ENCODE measurements around the gene C11orf52. TPM values are rescaled to one million over a fixed set of nuclear protein-coding genes. Genes with fewer than 3 reads are reported as not detected.

C11orf52 gene
- total RNA-seq, 2 donors from 2014 or later: 1.5 to 8.3 TPM

DNA sequence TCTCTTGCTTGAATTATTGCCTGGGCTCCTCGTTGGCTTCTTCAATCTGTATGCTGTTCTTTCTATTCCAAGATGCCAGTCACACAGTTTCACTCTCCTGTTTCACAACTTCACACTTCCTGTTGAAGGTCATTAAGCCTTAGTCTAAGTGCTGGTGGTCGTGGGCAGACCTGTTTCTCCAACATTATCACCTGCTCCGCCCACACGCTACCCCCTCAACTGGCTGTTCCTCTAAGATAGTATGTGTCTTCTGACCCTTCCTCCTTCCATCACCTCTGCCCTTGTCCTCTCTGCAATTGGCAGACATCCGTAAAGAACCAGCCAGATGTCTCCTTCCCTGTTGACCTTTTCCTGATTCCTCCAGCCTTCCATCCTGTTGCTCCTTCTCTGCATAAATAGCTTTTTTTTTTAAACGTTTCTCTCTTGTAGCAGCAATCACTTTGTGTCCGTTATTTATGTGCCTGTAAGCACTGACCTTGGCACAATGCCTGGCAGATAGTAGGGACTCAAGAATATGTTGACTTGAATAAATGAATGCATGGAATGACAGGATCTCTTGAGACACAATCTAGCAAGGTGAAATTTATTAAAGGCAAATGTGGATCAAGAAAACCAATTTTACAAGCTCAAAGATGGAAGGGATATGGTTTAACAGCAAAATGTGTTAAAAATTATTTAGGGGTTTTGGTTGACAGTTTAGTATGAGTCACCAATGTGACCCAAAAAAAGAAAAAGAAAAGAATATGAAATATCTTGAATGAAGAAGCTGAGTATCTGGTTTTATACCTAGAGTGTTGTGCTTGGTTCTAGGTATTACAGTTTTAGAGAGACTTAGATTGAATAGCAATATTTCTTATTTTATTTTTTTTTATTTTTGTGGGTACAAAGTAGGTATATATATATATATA, 31.1 kb downstream of the C11orf52 start:
- no peak overlapping the region for H3K4me3 ChIP-seq
- H3K9me3 ChIP-seq: no peaks in the 10 kb centered on the region
- peaks cover 0 to 12% of the 10 kb centered on the region in 2 donors for H3K4me1 ChIP-seq
- DNase-seq (ENCODE audit: low spot score): peak; percentile 55
- TF ChIP-seq, protein P1, sequence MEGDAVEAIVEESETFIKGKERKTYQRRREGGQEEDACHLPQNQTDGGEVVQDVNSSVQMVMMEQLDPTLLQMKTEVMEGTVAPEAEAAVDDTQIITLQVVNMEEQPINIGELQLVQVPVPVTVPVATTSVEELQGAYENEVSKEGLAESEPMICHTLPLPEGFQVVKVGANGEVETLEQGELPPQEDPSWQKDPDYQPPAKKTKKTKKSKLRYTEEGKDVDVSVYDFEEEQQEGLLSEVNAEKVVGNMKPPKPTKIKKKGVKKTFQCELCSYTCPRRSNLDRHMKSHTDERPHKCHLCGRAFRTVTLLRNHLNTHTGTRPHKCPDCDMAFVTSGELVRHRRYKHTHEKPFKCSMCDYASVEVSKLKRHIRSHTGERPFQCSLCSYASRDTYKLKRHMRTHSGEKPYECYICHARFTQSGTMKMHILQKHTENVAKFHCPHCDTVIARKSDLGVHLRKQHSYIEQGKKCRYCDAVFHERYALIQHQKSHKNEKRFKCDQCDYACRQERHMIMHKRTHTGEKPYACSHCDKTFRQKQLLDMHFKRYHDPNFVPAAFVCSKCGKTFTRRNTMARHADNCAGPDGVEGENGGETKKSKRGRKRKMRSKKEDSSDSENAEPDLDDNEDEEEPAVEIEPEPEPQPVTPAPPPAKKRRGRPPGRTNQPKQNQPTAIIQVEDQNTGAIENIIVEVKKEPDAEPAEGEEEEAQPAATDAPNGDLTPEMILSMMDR (IDR thresholded peaks at IDR 0.05): no peak
- peak overlapping the region in 1 of 2 donors; percentile 43 for H3K27ac ChIP-seq
- H3K36me3 ChIP-seq: no peaks in the 10 kb centered on the region
- H3K27me3 ChIP-seq: no peaks in the 10 kb centered on the region

DNA sequence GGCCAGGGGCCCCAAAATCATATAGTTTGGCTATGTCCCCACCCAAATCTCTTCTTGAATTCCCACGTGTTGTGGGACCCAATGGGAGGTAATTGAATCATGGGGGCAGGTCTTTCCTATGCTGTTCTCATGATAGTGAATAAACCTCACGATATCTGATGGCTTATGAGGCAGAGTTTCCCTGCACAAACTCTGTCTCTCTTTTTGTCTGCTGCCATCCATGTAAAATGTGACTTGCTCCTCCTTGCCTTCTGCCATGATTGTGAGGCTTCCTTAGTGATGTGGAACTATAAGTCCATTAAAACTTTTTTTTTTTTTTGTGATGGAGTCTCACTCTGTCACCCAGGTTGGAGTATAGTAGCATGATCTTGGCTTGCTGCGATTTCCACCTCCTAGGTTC, 32.9 kb downstream of the C11orf52 start:
- Histone ChIP-seq H3K27ac (no peak overlapping the region), H3K36me3 (no peaks in the 10 kb centered on the region), H3K4me3 (no peak overlapping the region), H3K4me1 (peaks cover 0 to 8% of the 10 kb centered on the region in 2 donors), H3K27me3 (no peaks in the 10 kb centered on the region), H3K9me3 (no peaks in the 10 kb centered on the region)
- no peak for DNase-seq (ENCODE audit: low spot score)
- TF ChIP-seq, protein P1 (IDR thresholded peaks at IDR 0.05): no peak

DNA sequence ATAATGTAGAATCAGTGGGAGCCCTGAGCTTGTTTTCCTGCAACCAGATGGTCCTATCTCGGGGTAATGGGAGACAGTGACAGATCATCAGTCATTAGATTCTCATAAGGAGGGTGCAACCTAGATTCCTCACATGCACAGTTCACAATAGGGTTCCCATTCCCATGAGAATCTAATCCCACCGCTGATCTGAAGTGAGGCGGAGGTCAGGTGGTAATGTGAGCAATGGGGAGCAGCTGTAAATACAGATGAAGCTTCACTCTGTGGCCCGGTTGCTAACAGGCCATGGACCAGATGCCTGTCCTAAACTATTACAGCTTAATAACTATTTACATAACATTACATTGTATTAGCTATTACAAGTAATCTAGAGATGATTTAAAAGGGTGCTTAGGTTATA, 35.4 kb downstream of the C11orf52 start:
- TF ChIP-seq, protein P1 (IDR thresholded peaks at IDR 0.05): no peak
- Histone ChIP-seq H3K36me3 (no peaks in the 10 kb centered on the region), H3K4me1 (peaks cover 0 to 7% of the 10 kb centered on the region in 2 donors), H3K27ac (no peak overlapping the region), H3K9me3 (no peaks in the 10 kb centered on the region), H3K27me3 (no peaks in the 10 kb centered on the region), H3K4me3 (no peak overlapping the region)
- peak; percentile 48 for DNase-seq (ENCODE audit: low spot score)

DNA sequence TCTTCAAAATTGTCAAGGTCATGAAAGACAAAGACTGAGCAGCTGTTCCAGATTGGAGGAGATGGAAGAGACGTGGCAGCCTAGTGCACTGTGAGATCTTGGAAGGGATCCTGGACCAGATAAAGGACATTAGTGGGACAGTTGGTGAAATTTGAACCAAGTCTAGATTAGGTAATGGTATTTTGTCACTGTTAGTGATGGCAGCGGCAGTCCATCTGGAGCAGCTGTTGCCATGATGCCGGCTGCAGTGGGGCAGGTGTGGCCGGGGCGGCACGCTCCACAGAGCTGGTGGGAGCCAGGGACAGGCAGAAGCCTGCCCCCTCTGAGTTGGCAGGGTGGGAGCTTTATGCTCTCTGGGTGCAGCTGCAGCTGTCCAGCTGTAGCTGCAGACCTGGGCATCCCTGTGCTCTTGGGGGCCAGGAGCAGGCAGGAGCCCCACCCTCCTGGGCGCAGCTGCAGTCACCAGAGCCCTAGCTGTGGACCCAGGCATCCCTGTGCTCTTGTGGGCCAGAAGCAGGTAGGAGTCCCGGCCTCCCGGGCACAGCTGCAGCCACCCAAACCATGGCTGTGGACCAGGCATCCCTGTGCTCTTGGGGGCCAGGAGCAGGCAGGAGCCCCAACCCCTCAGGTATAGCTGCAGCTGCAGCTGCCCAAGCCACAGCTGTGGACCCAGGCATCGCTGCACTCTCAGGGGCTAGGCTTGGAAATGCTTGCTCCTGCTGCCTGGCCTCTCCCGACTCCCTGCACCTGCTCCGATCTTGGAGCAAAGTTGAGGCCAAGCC, 39.1 kb downstream of the C11orf52 start:
- Histone ChIP-seq H3K27ac (peak overlapping the region; percentile 42 to 57), H3K9me3 (no peaks in the 10 kb centered on the region), H3K4me3 (no peak overlapping the region), H3K27me3 (no peaks in the 10 kb centered on the region), H3K36me3 (no peaks in the 10 kb centered on the region), H3K4me1 (peaks cover 0 to 7% of the 10 kb centered on the region in 2 donors)
- TF ChIP-seq, protein P1 (IDR thresholded peaks at IDR 0.05): no peak
- DNase-seq (ENCODE audit: low spot score): no peak

DNA sequence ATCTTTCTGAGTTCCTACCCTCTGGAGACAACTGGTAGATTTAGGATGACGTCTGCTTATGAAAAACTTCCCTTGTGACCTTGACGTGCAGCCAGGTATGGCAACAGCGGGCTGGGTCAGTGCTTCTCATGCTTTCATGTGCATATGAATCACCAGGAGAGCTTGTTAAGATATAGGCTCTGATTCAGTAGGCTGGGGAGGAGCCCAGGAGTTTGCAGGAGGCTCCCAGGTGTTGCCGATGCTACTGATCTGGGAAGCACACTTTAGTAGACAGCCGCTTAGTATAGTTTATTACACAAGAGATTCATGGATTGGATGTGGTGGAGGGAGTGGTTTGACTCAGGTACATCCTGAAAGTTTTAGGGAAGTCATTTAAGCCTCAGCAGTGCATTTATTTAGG, 42.2 kb downstream of the C11orf52 start:
- no peaks in the 10 kb centered on the region for H3K36me3 ChIP-seq
- TF ChIP-seq, protein P1 (IDR thresholded peaks at IDR 0.05): no peak
- H3K9me3 ChIP-seq: no peaks in the 10 kb centered on the region
- H3K4me3 ChIP-seq: no peak overlapping the region
- peaks cover 0 to 7% of the 10 kb centered on the region in 2 donors for H3K4me1 ChIP-seq
- DNase-seq (ENCODE audit: low spot score): no peak
- H3K27me3 ChIP-seq: no peaks in the 10 kb centered on the region
- H3K27ac ChIP-seq: no peak overlapping the region

Measured in right atrium auricular region (tissue), 2 donors.